ENCODE measurements around the gene COL18A1. TPM values are rescaled to one million over a fixed set of nuclear protein-coding genes. Genes with fewer than 3 reads are reported as not detected.

The COL18A1 gene
- total and polyA plus RNA-seq, 2 of the 8 experiments (the other 6 are each of a cell fraction or from before 2014, with no cell fraction given): 145 to 201 TPM

DNA sequence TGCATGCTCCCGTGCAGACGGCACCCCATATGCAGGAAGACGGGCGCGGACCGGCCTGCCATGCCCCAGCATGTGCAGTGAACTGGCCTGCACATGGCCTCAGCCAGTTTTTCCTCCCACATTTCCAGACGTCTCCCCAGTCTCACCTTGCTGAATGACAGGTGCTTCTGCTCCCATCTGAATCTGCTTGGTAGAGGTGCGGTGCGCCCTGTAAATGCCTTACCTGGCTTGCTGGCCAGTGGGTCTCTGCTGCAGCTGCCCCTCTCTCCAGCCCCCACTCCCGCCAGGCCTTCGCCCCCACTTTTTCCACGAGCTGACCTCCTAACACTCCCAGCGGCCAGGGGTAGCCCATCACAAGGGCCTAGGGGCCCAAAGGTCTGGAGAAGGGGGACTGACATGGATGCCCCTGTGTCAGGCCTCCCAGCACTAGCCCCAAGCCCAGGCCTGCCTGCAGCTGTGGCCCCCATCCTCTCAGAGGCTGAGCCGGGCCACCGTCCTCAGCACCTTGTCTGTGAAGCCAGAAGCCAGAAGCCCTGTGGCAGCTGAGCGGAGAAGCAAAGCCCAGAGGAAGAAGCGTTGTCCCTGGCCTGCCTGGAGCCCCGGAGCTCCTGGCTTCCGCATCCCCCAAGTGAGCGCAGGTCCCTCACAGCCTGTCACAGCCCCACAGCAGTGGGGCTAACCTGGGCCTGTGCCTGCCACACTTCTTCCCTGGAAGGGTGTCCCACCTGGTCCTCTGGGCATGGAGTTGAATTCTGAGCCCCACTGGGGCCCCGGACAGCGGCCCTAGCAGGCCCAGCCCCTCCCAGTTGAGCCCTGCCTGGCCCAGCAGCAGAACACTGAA, 140.9 kb downstream of the COL18A1 start (continued):
- TF ChIP-seq, protein P1, sequence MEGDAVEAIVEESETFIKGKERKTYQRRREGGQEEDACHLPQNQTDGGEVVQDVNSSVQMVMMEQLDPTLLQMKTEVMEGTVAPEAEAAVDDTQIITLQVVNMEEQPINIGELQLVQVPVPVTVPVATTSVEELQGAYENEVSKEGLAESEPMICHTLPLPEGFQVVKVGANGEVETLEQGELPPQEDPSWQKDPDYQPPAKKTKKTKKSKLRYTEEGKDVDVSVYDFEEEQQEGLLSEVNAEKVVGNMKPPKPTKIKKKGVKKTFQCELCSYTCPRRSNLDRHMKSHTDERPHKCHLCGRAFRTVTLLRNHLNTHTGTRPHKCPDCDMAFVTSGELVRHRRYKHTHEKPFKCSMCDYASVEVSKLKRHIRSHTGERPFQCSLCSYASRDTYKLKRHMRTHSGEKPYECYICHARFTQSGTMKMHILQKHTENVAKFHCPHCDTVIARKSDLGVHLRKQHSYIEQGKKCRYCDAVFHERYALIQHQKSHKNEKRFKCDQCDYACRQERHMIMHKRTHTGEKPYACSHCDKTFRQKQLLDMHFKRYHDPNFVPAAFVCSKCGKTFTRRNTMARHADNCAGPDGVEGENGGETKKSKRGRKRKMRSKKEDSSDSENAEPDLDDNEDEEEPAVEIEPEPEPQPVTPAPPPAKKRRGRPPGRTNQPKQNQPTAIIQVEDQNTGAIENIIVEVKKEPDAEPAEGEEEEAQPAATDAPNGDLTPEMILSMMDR (IDR thresholded peaks at IDR 0.05; ENCODE audit: control extremely low read depth in 1 of 3, insufficient read depth in 1 of 3, low read depth in 1 of 3, low read length in 3 of 3): no peak
- TF ChIP-seq TBP (IDR thresholded peaks at IDR 0.05; ENCODE audit: low read depth, low read length) (no peak), CTBP2 (IDR thresholded peaks at IDR 0.05; ENCODE audit: borderline replicate concordance, insufficient read depth, insufficient read length, low read length) (no peak), ASH2L (IDR thresholded peaks at IDR 0.05; ENCODE audit: low read length) (no peak)

All from H1 (cell line).